ENCODE measurements around the gene PDCD1LG2.

DNA sequence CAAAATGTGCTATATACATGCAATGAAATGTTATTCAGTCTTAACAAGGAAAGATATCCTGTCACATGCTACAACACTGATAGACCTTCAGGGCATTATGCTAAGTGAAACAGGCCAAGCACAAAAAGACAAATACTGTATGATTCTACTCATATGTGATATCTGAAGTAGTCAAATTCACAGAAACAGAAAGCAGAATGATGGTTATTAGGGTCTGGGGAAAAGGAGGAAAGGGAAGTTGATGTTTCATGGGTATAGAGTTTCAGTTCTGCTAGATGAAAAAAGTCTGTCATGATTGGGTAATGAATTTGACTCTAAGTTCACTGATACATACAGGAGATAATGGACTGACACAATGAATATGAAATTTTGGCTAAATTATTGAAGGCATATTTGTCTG is 107.4 kb downstream of the PDCD1LG2 start:
- TF ChIP-seq, protein P1, sequence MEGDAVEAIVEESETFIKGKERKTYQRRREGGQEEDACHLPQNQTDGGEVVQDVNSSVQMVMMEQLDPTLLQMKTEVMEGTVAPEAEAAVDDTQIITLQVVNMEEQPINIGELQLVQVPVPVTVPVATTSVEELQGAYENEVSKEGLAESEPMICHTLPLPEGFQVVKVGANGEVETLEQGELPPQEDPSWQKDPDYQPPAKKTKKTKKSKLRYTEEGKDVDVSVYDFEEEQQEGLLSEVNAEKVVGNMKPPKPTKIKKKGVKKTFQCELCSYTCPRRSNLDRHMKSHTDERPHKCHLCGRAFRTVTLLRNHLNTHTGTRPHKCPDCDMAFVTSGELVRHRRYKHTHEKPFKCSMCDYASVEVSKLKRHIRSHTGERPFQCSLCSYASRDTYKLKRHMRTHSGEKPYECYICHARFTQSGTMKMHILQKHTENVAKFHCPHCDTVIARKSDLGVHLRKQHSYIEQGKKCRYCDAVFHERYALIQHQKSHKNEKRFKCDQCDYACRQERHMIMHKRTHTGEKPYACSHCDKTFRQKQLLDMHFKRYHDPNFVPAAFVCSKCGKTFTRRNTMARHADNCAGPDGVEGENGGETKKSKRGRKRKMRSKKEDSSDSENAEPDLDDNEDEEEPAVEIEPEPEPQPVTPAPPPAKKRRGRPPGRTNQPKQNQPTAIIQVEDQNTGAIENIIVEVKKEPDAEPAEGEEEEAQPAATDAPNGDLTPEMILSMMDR (IDR thresholded peaks at IDR 0.05), result no peak
- TF ChIP-seq POLR2A (IDR thresholded peaks at IDR 0.05), result no peak
- no peak for TF ChIP-seq POLR2AphosphoS5 (IDR thresholded peaks at IDR 0.05)
- TF ChIP-seq EP300 (IDR thresholded peaks at IDR 0.05), result no peak

Data from gastroesophageal sphincter (tissue), 3 donors.